Measurements from ENCODE around the gene SHOC2. TPM values are rescaled to one million over a fixed set of nuclear protein-coding genes. Genes with fewer than 3 reads are reported as not detected.

Gene SHOC2
- total and polyA plus RNA-seq, 9 of the 15 experiments (the other 6 are each of a cell fraction or from before 2014, with no cell fraction given), result 9.2 to 17.5 (median 14.9) TPM

GRCh38 chr10:110960333-110960712 lies 40.9 kb downstream of the SHOC2 start:
- FAIRE-seq, result no peak
- no peak overlapping the region for H3K4me3 ChIP-seq
- intact Hi-C loops (cut with micrococcal nuclease), result no loop called here
- in situ Hi-C loops (cut with MboI), result no loop called here
- CTCF ChIA-PET (ENCODE audit: low intra/inter-chr PET ratio), result no interaction called here
- peaks cover 4% of the 10 kb centered on the region; the same call in 1 of the 3 replicates for H3K36me3 ChIP-seq (ENCODE audit: control insufficient read depth, insufficient read depth, low read length)
- no peak overlapping the region for H3K27ac ChIP-seq (ENCODE audit: extremely low read depth, low read depth, low read length)
- no peaks in the 10 kb centered on the region for H3K27me3 ChIP-seq (ENCODE audit: control insufficient read depth in 2 of 2, insufficient read depth in 2 of 2, low read length in 2 of 2)
- no peak overlapping the region for H2AFZ ChIP-seq (ENCODE audit: low read depth, low read length)
- no peak overlapping the region for H3K9ac ChIP-seq (ENCODE audit: insufficient read depth in 1 of 2, low read depth in 2 of 2, low read length in 2 of 2)
- no peaks in the 10 kb centered on the region for H3K9me1 ChIP-seq (ENCODE audit: control insufficient read depth, insufficient read depth, low read length)
- ATAC-seq, result no peak
- DNase-seq (ENCODE audit: extremely low read depth in 1 of 4, low spot score in 3 of 4), result no peak
- no TSS peak for BruUV-seq (replicated peaks)
- H3K4me1 ChIP-seq (replicated peaks in 1 of 2; ENCODE audit: control insufficient read depth in 2 of 2, insufficient read depth in 2 of 2, low read length in 2 of 2), result no peaks in the 10 kb centered on the region
- H3K9me3 ChIP-seq (replicated peaks; ENCODE audit: control insufficient read depth, insufficient read depth, low read depth, low read length), result no peaks in the 10 kb centered on the region
- 83% methylated on average over 1 of the region's 1 CpG for WGBS (ENCODE audit: insufficient coverage, low coverage, missing lambda C conversion rate)
- no peak overlapping the region for H3K4me2 ChIP-seq (ENCODE audit: insufficient read depth, low read length)
- no peak for TF ChIP-seq BACH1 (tag; IDR thresholded peaks at IDR 0.05)
- no peak for TF ChIP-seq SUPT5H (IDR thresholded peaks at IDR 0.05)
- no peak for TF ChIP-seq SMARCA5 (IDR thresholded peaks at IDR 0.05)
- TF ChIP-seq KDM1A (IDR thresholded peaks at IDR 0.05), result peak in 1 of 2 experiments; percentile 59; a peak in 2 of 4 replicates
- TF ChIP-seq ADNP (tag; IDR thresholded peaks at IDR 0.05), result peak; percentile 70
- TF ChIP-seq JUND (IDR thresholded peaks at IDR 0.05; ENCODE audit: borderline replicate concordance, low read depth, low read length), result no peak
- TF ChIP-seq JUND (tag; IDR thresholded peaks at IDR 0.05; ENCODE audit: borderline replicate concordance, low read depth, low read length), result no peak
- TF ChIP-seq ZKSCAN1 (IDR thresholded peaks at IDR 0.05; ENCODE audit: low read depth, low read length), result peak; percentile 81
- no peak for TF ChIP-seq TRIM28 (IDR thresholded peaks at IDR 0.05)
- peak; percentile 89 for TF ChIP-seq RBM25 (IDR thresholded peaks at IDR 0.05; ENCODE audit: low read depth, low read length, severe bottlenecking)
- POLR2A ChIA-PET, result no interaction called here
- 0 out of 2 replicates have a peak, but pooled peaks cover under 1% of the 10 kb centered on the region for H4K20me1 ChIP-seq (replicated peaks; ENCODE audit: control insufficient read depth, insufficient read depth, low read length)
- H3K79me2 ChIP-seq (ENCODE audit: control insufficient read depth, insufficient read depth, low read length), result peaks cover 62% of the 10 kb centered on the region

Data from K562 (cell line).